COR-L47 (cell line): ENCODE data around the gene ZFAND3.

Experiments used
- DNase-seq: peaks from one replicate; lab custom pipeline; 2025; lab: John Stamatoyannopoulos, UW

The ZFAND3 gene

DNA sequence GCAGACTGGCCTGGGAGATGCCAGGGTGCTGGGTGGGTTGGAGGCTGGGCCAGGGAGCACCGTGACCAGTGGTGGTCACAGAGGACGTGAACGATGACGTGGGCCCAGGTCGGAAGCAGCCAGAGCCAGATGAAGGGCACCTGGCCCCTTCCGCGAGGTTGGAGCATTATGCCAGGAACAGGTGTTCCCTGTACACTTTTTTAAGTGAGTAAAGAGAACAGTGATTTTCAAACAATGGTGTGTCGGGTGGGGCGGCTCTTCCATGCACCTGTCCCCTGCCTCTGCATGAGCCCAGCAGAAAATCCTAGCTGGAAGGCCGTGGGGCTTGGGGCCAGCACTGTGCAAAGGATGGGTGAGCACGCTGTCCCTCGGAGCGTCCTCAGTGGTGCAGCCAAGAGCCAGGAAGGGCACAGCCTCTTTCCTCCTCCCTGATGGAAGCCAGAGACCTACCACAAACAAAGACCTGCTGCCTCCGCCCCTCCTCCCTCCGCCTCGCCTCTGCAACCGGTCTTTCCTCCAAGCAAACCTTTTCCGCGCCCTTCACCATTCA is 350.5 kb downstream of the ZFAND3 start:
- peak; percentile 83 for DNase-seq

DNA sequence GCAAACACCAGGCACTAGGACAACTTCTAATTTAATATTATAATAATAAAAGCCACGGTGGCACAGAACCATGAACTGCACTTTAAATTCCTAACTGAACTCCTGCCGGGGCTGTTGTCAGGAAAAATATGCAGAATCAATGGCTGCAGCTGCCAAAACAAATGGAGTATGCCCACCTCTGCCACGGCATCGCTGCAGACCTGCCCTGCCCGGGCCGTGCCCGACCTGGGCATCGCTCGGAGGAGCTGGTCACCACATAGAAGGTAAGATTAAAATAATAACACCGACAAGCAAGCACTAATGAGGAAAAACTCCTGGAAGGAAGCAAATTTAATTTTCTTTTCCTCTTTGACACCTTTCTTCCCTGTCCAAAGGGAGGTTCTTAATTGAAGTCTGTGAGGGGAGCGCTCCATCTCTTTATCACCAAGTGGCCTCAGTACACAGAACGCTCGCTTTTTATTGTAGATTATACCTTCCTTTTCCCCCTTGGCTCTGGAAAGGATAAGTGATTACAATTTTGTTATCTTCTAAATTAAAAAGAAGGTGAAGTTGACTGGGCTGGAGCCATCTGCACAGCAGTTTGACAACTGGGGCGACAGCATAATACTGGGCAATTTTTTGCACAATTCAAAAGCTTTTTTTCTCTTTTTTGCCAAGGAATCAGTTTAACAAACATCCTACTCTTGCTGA is 351.3 kb downstream of the ZFAND3 start:
- no peak for DNase-seq

DNA sequence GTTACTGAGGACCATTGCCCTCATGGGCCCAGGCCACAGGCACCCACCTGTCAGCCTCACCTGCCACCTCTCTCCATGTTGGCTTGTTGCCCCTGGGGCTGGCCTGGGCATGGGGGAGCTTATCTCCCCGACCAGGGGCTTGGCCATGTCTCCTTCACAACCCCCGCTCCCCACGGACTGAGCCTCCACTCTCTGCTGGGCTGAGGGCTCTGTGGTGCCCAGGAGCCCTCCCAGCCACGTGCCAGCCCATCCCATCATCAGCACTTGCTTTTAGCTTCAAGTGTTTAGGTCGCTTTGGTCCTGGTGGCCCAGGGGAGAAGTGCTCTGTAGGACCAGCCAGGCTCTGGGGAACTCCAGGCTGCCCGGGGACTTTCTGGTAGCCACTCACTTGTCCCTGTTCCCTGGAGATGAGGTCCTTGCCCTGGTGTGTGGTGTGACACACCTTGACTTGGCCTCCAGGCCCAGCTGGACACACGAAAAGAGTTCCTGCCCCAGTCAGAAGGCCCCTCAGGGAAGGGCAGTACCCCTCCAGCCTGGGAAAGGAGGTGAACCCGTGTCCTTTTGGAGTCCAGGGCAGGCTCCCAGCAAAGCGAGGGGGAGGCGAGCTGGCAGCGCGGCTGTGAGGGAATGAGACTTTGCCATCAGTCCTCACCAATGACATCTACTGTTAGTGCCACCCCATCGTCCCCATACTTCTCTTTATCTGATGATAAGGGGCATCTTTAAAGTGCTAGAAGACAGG is 352.6 kb downstream of the ZFAND3 start:
- no peak for DNase-seq

DNA sequence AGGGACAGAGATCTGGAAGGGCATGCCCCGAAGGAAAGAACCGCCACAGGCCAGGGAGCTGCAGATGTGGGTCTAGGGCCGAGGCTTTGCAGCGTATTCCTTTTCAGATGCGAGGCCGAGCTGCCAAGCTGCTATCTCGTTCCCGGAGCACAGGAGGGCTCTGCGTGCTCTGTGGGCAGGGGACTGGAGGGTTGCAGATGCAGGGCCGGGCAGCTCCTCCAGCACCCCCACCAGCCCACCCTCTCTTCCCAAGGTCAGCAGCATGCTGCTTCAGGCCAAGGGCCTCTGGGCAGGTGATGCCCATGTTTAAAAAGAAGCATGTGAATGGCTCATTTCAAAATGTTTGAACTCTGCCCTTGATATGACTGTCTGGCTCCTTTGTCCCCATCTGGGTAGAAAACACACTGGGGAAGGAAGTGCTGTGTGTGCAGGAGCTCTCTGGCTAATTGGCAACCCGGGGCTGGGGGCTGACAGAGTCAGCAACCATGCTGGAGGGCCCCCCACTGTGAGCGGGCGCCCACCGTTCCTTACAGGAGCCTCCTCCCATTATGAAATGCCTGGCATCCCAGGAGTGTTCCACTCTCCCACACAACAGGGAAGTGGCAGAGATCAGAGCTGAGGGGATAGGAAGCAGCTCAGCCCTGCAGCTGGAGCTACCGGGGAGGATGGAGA is 353.3 kb downstream of the ZFAND3 start:
- no peak for DNase-seq

GRCh38 chr6:38173909-38174308 is 354.4 kb downstream of the ZFAND3 start:
- no peak for DNase-seq

GRCh38 chr6:38174315-38174714 is 354.8 kb downstream of the ZFAND3 start:
- DNase-seq = no peak

- DNase-seq = no peak
These were observed 355.4 kb downstream of the ZFAND3 start for GRCh38 chr6:38174806-38175495.

- DNase-seq = no peak
These were observed 356.3 kb downstream of the ZFAND3 start for GRCh38 chr6:38175786-38176185.

GRCh38 chr6:38176797-38177751 is 357.5 kb downstream of the ZFAND3 start:
- no peak for DNase-seq

DNA sequence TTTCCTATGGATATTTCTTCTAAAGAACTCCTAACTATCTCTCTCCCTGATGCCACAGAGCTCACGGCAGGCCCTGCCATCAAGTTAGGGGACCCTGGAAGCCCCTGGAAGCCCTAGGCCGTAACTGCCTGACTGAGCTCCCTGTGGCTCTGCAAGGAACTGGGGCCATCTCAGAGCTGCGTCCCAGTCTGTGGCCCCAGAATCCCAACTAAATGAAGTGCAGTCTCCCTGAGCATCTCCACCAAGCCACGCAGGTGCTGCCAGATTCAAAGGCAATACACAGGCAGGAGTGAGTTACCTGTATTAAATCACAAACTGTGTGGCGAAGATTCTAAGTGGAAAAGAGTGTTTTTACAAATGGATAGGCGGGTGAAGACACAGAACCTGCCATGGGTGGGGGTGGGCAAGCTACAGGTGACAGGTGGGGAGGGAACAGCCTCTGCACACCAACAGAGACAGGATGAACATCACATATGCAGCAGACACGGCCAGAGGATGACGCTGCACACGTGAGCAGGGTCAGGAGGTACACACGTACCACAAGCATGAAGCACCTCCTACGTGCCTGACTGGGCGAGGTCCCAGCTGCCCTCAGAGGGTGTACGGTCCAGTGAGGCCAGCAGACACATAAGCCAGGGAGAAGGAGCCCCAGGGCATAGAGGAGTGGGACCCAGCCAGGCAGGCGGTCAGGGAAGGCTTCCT is 358.5 kb downstream of the ZFAND3 start:
- no peak for DNase-seq

- DNase-seq = no peak
These were observed 359.0 kb downstream of the ZFAND3 start for GRCh38 chr6:38178584-38178886.

- peak; percentile 16 for DNase-seq
These were observed 359.8 kb downstream of the ZFAND3 start for GRCh38 chr6:38179300-38179699.

GRCh38 chr6:38179794-38180430 is 360.4 kb downstream of the ZFAND3 start:
- no peak for DNase-seq

GRCh38 chr6:38180586-38180985 is 361.1 kb downstream of the ZFAND3 start:
- no peak for DNase-seq

- no peak for DNase-seq
These were observed 362.9 kb downstream of the ZFAND3 start for GRCh38 chr6:38182426-38182825.

- DNase-seq = no peak
These were observed 364.5 kb downstream of the ZFAND3 start for GRCh38 chr6:38183856-38184584.

DNA sequence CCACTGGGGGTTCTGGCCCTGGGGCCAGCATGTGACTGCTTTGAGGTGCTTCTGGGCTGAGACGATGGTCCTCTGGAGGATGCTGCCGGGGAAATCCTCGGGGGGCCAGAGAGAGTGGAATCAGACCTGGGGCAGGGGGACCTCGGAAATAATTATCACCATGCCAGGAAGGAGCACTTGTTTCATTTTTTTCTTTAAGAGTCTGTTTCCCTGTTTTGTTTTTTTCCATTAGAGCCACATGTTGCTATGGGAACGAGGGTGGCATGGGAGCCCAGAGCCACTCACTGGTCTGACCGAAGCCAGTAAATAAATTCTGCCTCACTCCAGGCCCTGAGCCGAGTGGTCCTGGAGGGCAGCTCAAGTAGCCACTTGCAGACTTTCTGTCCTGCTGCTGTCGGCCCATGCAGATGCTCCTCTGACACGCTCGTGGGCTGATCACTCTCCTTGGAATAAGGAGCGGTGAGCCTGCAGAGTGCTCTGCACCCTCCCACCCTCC is 365.1 kb downstream of the ZFAND3 start:
- DNase-seq = peak; percentile 9

- DNase-seq = no peak
These were observed 365.7 kb downstream of the ZFAND3 start for GRCh38 chr6:38185244-38185643.

DNA sequence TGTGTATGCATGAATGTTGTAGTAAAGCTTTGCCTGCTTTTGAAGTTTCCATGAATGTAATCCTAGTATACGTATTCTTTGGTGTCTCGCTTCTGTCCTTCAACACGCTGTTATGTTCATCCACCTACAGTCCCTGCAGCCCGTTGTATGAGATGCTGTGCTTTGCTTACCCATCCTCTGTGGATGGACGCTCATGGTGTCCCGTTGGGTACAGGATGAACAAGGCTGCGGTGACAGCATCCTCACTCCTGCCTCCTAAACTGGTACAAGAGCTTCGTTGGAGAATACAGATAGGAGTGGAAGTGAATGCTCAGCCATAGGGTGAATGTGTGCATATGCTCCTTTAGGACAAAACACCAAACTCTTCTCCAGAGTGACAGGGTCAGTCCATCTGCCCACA is 366.2 kb downstream of the ZFAND3 start:
- no peak for DNase-seq
